Thyroid gland (tissue), 4 donors: ENCODE measurements around the gene ATP6V0D1.

Source experiments
- POLR2A ChIP-seq, 2 donors: fragments of 450-650 bp; IDR thresholded peaks; one replicate each; pipeline ENCODE4 v1.6.1; 2017; ENCODE audit warnings: antibody characterized with exemption in 2 of 2, mild to moderate bottlenecking in 2 of 2, moderate library complexity in 1 of 2
- TF ChIP-seq, protein P1 (sequence below), 6 experiments: fragments of 200-600 bp in 3 of 6; fragments of 450-650 bp in 3 of 6; sonication (generic) in 3 of 6; IDR thresholded peaks; one replicate each; pipeline ENCODE4 v1.5.1; 2016 to 2019; ENCODE audit warnings: antibody characterized with exemption in 6 of 6, mild to moderate bottlenecking in 2 of 6, inconsistent platforms in 1 of 6, moderate library complexity in 1 of 6

DNA sequence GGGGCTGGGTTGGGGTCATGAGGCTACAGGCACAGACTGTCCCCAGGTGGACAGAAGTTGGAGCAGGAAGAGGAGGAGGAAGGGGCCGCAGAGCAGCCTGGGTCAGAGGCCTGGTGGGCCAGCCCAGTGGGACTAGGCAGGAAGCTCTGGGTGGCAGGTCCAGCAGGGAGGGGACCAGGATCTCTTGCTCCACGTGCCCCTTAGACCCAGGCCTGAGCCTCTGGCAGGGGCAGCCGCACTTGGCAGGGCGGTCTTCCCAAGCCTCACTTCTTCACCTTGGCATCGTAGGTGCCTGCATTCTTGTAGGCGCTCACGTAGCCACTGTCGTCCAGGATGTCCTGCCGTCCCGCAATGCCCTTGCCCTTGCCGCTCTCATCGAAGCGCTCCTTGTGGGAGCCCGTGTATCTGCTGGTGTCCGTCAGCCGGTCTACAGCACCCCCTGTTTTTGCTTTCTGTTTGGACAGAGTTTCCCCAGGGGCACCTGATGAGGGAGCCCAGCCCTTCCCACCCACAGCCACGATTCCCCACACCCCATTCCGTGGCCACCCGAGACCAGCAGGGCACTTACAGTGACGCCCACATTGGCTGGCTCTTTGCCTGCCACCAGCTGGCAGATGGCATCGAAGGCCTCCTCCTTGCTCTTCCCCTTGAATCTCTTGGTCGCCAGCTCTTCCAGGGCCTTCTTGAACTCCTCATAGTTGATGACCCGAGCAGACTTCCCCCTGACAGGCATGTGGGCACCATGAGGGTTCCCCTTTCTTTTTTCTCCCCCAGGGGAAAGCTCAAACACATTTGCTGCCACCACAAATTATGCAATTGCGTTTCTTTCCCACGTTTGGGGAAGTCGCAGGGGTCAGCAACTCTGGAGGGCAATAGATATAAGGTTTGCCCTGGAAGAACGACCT, 90.8 kb downstream of the ATP6V0D1 start:
- TF ChIP-seq, protein P1, sequence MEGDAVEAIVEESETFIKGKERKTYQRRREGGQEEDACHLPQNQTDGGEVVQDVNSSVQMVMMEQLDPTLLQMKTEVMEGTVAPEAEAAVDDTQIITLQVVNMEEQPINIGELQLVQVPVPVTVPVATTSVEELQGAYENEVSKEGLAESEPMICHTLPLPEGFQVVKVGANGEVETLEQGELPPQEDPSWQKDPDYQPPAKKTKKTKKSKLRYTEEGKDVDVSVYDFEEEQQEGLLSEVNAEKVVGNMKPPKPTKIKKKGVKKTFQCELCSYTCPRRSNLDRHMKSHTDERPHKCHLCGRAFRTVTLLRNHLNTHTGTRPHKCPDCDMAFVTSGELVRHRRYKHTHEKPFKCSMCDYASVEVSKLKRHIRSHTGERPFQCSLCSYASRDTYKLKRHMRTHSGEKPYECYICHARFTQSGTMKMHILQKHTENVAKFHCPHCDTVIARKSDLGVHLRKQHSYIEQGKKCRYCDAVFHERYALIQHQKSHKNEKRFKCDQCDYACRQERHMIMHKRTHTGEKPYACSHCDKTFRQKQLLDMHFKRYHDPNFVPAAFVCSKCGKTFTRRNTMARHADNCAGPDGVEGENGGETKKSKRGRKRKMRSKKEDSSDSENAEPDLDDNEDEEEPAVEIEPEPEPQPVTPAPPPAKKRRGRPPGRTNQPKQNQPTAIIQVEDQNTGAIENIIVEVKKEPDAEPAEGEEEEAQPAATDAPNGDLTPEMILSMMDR (IDR thresholded peaks at IDR 0.05) = no peak
- no peak for TF ChIP-seq POLR2A (IDR thresholded peaks at IDR 0.05)
